GM12878 (cell line): Measurements from ENCODE around the gene ST7. TPM values are rescaled to one million over a fixed set of nuclear protein-coding genes. Genes with fewer than 3 reads are reported as not detected.

Experiments
- ATAC-seq: fragments of 200-7000 bp; cut with Tn5 transposase; 3 replicates; pipeline ENCODE4 v1.9.1; 2020; ENCODE audit warnings: mild to moderate bottlenecking, moderate library complexity
- BruUV-seq: library from RNA; stranded (reverse); fragments of 400-500 nt; replicated peaks from 2 replicates; lab custom pipeline; 2021; lab: Mats Ljungman, UMichigan
- CTCF ChIA-PET: fragments of 300-600 bp; sonication (Branson Sonifier 250); formaldehyde crosslinking; extraction: SDS; loops from one replicate; lab custom pipeline; 2021; ENCODE audit warnings: inconsistent platforms; lab: Yijun Ruan, JAX
- POLR2A ChIA-PET: fragments of 350-600 bp; formaldehyde crosslinking; extraction: SDS; loops from one replicate; lab custom pipeline; 2021; ENCODE audit warnings: inconsistent platforms; lab: Charles Lee
- RAD21 ChIA-PET: fragments of 300-600 bp; sonication (Branson Sonifier 250); formaldehyde crosslinking; loops from one replicate; lab custom pipeline; 2023; ENCODE audit warnings: antibody characterized with exemption; ENCODE audit not compliant: unreplicated experiment; lab: Charles Lee
- SMC1A ChIA-PET: fragments of 300-600 bp; sonication (Branson Sonifier 250); formaldehyde crosslinking; loops from one replicate; lab custom pipeline; 2023; ENCODE audit not compliant: unreplicated experiment, uncharacterized antibody; lab: Charles Lee
- DNase-seq: peaks from one replicate; pipeline ENCODE4 v3.0.0-alpha.2; 2011; ENCODE audit warnings: low read depth, low spot score
- FAIRE-seq: peaks from 3 replicates; lab custom pipeline; 2011; peaks lifted over from hg19 to GRCh38; lab: Jason Lieb, UNC
- H2AFZ ChIP-seq: 2 replicates; pipeline ENCODE4 v1.6.0; 2011; ENCODE audit warnings: low read depth, low read length, control low read depth; ENCODE audit not compliant: control insufficient read depth
- H3K27ac ChIP-seq: 2 replicates; pipeline ENCODE4 v1.5.1; 2011; ENCODE audit warnings: control low read depth; ENCODE audit not compliant: control insufficient read depth, insufficient read depth
- H3K27me3 ChIP-seq, 2 experiments: replicated peaks in 1 of 2; 2 replicates each; pipeline versions ENCODE4 v1.6.0 to v1.6.1; 2011; ENCODE audit warnings: low read length in 1 of 2; ENCODE audit not compliant: control insufficient read depth in 2 of 2, insufficient read depth in 2 of 2
- H3K36me3 ChIP-seq, 2 experiments: 2 replicates each; pipeline ENCODE4 v1.5.1; 2011; ENCODE audit warnings: low read length in 1 of 2; ENCODE audit not compliant: control insufficient read depth in 2 of 2, insufficient read depth in 2 of 2
- H3K4me1 ChIP-seq: 2 replicates; pipeline ENCODE4 v1.6.1; 2011; ENCODE audit warnings: mild to moderate bottlenecking, low read length, moderate library complexity, mixed read lengths; ENCODE audit not compliant: control insufficient read depth, insufficient read depth
- H3K4me2 ChIP-seq: 2 replicates; pipeline ENCODE4 v1.6.0; 2011; ENCODE audit warnings: control low read depth; ENCODE audit not compliant: control insufficient read depth, insufficient read depth
- H3K4me3 ChIP-seq: fragments of 200-600 bp; sonication (generic); 2 replicates; pipeline ENCODE4 v1.5.1; 2016
- H3K79me2 ChIP-seq: 2 replicates; pipeline ENCODE4 v1.6.0; 2011; ENCODE audit warnings: low read length; ENCODE audit not compliant: control insufficient read depth, insufficient read depth
- H3K9ac ChIP-seq: 2 replicates; pipeline ENCODE4 v1.8.0; 2011; ENCODE audit warnings: low read length, control low read depth, mixed read lengths; ENCODE audit not compliant: control insufficient read depth, insufficient read depth
- H3K9me3 ChIP-seq: replicated peaks from 3 replicates; pipeline ENCODE4 v1.5.1; 2011; ENCODE audit warnings: mild to moderate bottlenecking, low read length; ENCODE audit not compliant: control insufficient read depth, insufficient read depth
- H4K20me1 ChIP-seq: 2 replicates; pipeline ENCODE4 v1.6.0; 2011; ENCODE audit not compliant: control insufficient read depth, insufficient read depth
- BCL11A ChIP-seq: IDR thresholded peaks from 2 replicates; pipeline ENCODE4 v1.6.1; 2011; ENCODE audit warnings: low read depth, low read length
- EED ChIP-seq: sonication (generic); IDR thresholded peaks from 2 replicates; pipeline ENCODE4 v1.6.1; 2016; ENCODE audit warnings: antibody characterized with exemption, low read depth
- HCFC1 ChIP-seq: fragments of 150-350 bp; IDR thresholded peaks from 2 replicates; pipeline ENCODE4 v1.6.1; 2014; ENCODE audit warnings: low read length
- HDAC6 ChIP-seq: fragments of 200-600 bp; sonication (generic); IDR thresholded peaks from one replicate; pipeline ENCODE4 v1.8.0; 2017; ENCODE audit warnings: antibody characterized with exemption; ENCODE audit not compliant: unreplicated experiment
- KDM1A ChIP-seq: fragments of 200-600 bp; sonication (generic); IDR thresholded peaks from 2 replicates; pipeline ENCODE4 v1.6.1; 2016; ENCODE audit warnings: borderline replicate concordance
- RCOR1 ChIP-seq: conservative IDR thresholded peaks from 2 replicates; pipeline ENCODE4 v1.6.1; 2012; ENCODE audit warnings: low read depth, low read length, improper control_type of control experiment
- RELA ChIP-seq: fragments of 450-650 bp; IDR thresholded peaks from 2 replicates; pipeline ENCODE4 v1.8.0; 2014; ENCODE audit warnings: borderline replicate concordance; ENCODE audit not compliant: partially characterized antibody
- SIX5 ChIP-seq: IDR thresholded peaks from 2 replicates; pipeline ENCODE4 v1.6.1; 2011; ENCODE audit warnings: mild to moderate bottlenecking, low read depth, low read length, moderate library complexity; ENCODE audit not compliant: severe bottlenecking
- WGBS: methylation state at CpG from one replicate; pipeline ENCODE4 v1.1.6; 2016; ENCODE audit warnings: low lambda C conversion rate; ENCODE audit not compliant: insufficient replicate concordance, insufficient coverage; ENCODE audit errors: missing lambda C conversion rate; 5-methylcytosine and 5-hydroxymethylcytosine counted together
- in situ Hi-C: fragments of 300-500 bp; cut with MboI; formaldehyde crosslinking; loops from 9 replicates; pipeline ENCODE4 v1.14.3; 2018; ENCODE audit warnings: mixed read lengths
- intact Hi-C: fragments of 100-400 bp; cut with micrococcal nuclease; formaldehyde crosslinking; loops from one replicate; pipeline ENCODE4 v1.14.2; 2022; ENCODE audit not compliant: unreplicated experiment
- polyA plus RNA-seq, 11 experiments: library from polyadenylated mRNA; depleted of rRNA in 4 of 11; unstranded in 6 of 11; stranded (reverse) in 5 of 11; fragments of >200 nt; fragmentation: Nextera tagmentation in 4 of 11; fragmentation: Illumina TruSeq in 1 of 11; extraction: Ambion mirVana in 4 of 11; extraction: Trizol in 1 of 11; gene quantifications; 1 replicate in 1 of 11; 2 replicates in 10 of 11; pipeline versions ENCODE4 v1.2.1 to v1.2.3, GENCODE V29; 2011 to 2016; ENCODE audit warnings: inconsistent platforms in 2 of 11, missing spikeins in 2 of 11, low read depth in 1 of 11
- total RNA-seq, 4 experiments: library from RNA; depleted of rRNA in 3 of 4; stranded (reverse); fragments of >200 nt in 3 of 4; fragmentation: Illumina TruSeq in 1 of 4; extraction: Trizol in 1 of 4; gene quantifications; 2 replicates each; pipeline versions ENCODE4 v1.2.1 to v1.2.3, GENCODE V29; 2013 to 2021
- TF ChIP-seq, protein P1 (sequence below): IDR thresholded peaks from 2 replicates; pipeline ENCODE4 v1.6.1; 2012; ENCODE audit warnings: low read depth, low read length, improper control_type of control experiment
- TF ChIP-seq, protein P2 (sequence below): IDR thresholded peaks from 2 replicates; pipeline ENCODE4 v1.6.1; 2011; ENCODE audit warnings: borderline replicate concordance, low read depth, mild to moderate bottlenecking, moderate library complexity, low read length; ENCODE audit not compliant: insufficient read depth, poor library complexity, severe bottlenecking

ST7 gene
- total and polyA plus RNA-seq, 10 of the 15 experiments (the other 5 are each of a cell fraction or from before 2014, with no cell fraction given) = 27.7 to 76.4 (median 53.6) TPM

DNA sequence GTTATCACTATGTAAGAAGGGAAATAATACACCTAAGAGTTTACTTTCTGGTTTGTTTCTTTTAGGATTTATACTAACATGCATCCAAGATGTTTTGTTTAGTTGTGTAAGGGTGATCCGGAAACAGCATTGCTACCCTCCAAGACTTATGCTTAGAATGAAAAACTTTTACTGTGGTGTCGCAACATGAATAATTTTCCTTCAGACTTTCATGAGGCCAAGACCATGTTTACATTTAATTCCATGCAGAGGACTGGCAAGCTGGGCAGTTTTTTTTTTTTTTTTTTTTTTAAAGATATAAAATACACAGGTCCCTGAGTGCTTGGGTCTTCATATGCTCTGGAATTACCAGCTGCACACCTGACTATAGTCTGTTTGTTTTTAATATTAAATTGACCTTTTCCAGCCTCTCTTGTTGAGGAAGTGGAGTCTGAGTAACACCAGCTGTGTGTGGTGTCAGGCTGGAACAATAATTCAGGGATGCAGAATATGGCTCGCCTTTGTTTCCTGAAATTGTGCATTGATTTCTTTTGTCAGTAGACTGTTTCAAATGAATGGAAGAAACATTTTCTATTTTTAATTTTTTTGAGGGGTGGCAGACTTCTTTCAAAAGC, 81.7 kb downstream of the ST7 start:
- no peak for FAIRE-seq
- intact Hi-C loops = no loop called here
- peaks cover 3% of the 10 kb centered on the region for H3K9me3 ChIP-seq
- H3K4me3 ChIP-seq = no peak overlapping the region
- H2AFZ ChIP-seq = no peak overlapping the region
- H3K4me2 ChIP-seq = no peak overlapping the region
- no peaks in the 10 kb centered on the region; a peak in 1 of 4 replicates for H3K36me3 ChIP-seq
- TF ChIP-seq KDM1A = no peak
- TF ChIP-seq, protein P1, sequence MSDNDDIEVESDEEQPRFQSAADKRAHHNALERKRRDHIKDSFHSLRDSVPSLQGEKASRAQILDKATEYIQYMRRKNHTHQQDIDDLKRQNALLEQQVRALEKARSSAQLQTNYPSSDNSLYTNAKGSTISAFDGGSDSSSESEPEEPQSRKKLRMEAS = no peak
- TF ChIP-seq BCL11A = no peak
- no peak for TF ChIP-seq SIX5
- TF ChIP-seq, protein P2, sequence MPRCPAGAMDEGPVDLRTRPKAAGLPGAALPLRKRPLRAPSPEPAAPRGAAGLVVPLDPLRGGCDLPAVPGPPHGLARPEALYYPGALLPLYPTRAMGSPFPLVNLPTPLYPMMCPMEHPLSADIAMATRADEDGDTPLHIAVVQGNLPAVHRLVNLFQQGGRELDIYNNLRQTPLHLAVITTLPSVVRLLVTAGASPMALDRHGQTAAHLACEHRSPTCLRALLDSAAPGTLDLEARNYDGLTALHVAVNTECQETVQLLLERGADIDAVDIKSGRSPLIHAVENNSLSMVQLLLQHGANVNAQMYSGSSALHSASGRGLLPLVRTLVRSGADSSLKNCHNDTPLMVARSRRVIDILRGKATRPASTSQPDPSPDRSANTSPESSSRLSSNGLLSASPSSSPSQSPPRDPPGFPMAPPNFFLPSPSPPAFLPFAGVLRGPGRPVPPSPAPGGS = no peak
- no peak for TF ChIP-seq EED
- no peak for TF ChIP-seq HCFC1
- TF ChIP-seq RELA = no peak
- TF ChIP-seq RCOR1 = no peak
- TF ChIP-seq HDAC6 = no peak
- ChIA-PET POLR2A (no interaction called here), CTCF (interaction anchor here (1.0 to 2.9 kb wide), 9 partner anchors 10 to 178 kb away, joined by 3 to 14 read pairs (median 5); no protein-coding TSS in a partner anchor), SMC1A (interaction anchor here (0.7 to 2.4 kb wide), 12 partner anchors 10 to 91 kb away, joined by 3 to 12 read pairs (median 4); no protein-coding TSS in a partner anchor), RAD21 (interaction anchor here (1.1 kb wide), 1 partner anchor 39 kb away, joined by 3 read pairs; no protein-coding TSS in a partner anchor)
- no peak overlapping the region for H3K9ac ChIP-seq
- H3K4me1 ChIP-seq = no peaks in the 10 kb centered on the region
- no peak overlapping the region for H3K27ac ChIP-seq
- in situ Hi-C loops = no loop called here
- H3K27me3 ChIP-seq = no peaks in the 10 kb centered on the region
- BruUV-seq = no TSS peak
- no peaks in the 10 kb centered on the region for H4K20me1 ChIP-seq
- WGBS = 63% methylated on average over 3 of the region's 3 CpGs
- no peak for ATAC-seq
- DNase-seq = no peak
- peaks cover 50% of the 10 kb centered on the region for H3K79me2 ChIP-seq
